ENCODE measurements around the gene TRAPPC12.

- no peak for TF ChIP-seq STAT6 (CRISPR knock-in tag; conservative IDR thresholded peaks at IDR 0.05; ENCODE audit: low read depth)
- TF ChIP-seq ZNF671 (CRISPR knock-in tag; IDR thresholded peaks at IDR 0.05) = no peak
Observed at GRCh38 chr2:3465844-3466481, 86.5 kb downstream of the TRAPPC12 start.
